Endothelial cell of umbilical vein (primary cell): ENCODE results near the gene BRAT1. TPM values are rescaled to one million over a fixed set of nuclear protein-coding genes. Genes with fewer than 3 reads are reported as not detected.

Experiments
- BruUV-seq: library from RNA; stranded (reverse); fragments of 400-500 nt; replicated peaks from 2 replicates; lab custom pipeline; 2021; lab: Mats Ljungman, UMichigan
- CTCF ChIA-PET: fragments of 300-600, 350-600 bp; sonication (Branson Sonifier 250); formaldehyde crosslinking; loops from one replicate; lab custom pipeline; 2021; ENCODE audit warnings: antibody characterized with exemption, inconsistent platforms; lab: Charles Lee
- POLR2A ChIA-PET: fragments of 300-600, 350-600 bp; sonication (Branson Sonifier 250); formaldehyde crosslinking; loops from one replicate; lab custom pipeline; 2021; ENCODE audit warnings: antibody characterized with exemption, inconsistent platforms; lab: Charles Lee
- DNase-seq: peaks from one replicate; pipeline ENCODE4 v3.0.0-alpha.2; 2011; ENCODE audit warnings: low read depth, low spot score
- FAIRE-seq: peaks from 2 replicates; lab custom pipeline; 2011; peaks lifted over from hg19 to GRCh38; lab: Jason Lieb, UNC
- H2AFZ ChIP-seq: 2 replicates; pipeline ENCODE4 v1.6.0; 2012; ENCODE audit warnings: low read depth, low read length, control low read depth, inconsistent platforms
- H3K27ac ChIP-seq: 2 replicates; pipeline ENCODE4 v1.5.1; 2011; ENCODE audit warnings: low read depth, mild to moderate bottlenecking, control low read depth, low read length, moderate library complexity; ENCODE audit not compliant: insufficient read depth
- H3K27me3 ChIP-seq, 2 experiments: 2 replicates each; pipeline versions ENCODE4 v1.6.0 to v1.6.1; 2011; ENCODE audit warnings: low read length in 2 of 2, mixed read lengths in 1 of 2; ENCODE audit not compliant: control insufficient read depth in 2 of 2, insufficient read depth in 2 of 2
- H3K36me3 ChIP-seq, 2 experiments: 2 replicates in 1 of 2; 3 replicates in 1 of 2; pipeline ENCODE4 v1.5.1; 2011; ENCODE audit warnings: low read length in 2 of 2, mild to moderate bottlenecking in 1 of 2, moderate library complexity in 1 of 2; ENCODE audit not compliant: control insufficient read depth in 2 of 2, insufficient read depth in 2 of 2; ENCODE audit errors: extremely low read depth in 1 of 2
- H3K4me1 ChIP-seq: 3 replicates; pipeline ENCODE4 v1.5.1; 2011; ENCODE audit warnings: mild to moderate bottlenecking, low read length; ENCODE audit not compliant: control insufficient read depth, insufficient read depth; ENCODE audit errors: extremely low read depth
- H3K4me2 ChIP-seq: 2 replicates; pipeline ENCODE4 v1.6.1; 2011; ENCODE audit warnings: low read length, control low read depth, mixed read lengths; ENCODE audit not compliant: insufficient read depth
- H3K4me3 ChIP-seq, 3 experiments: fragments of 200-600 bp in 1 of 3; sonication (generic), shearing (Covaris generic) in 1 of 3; replicated peaks in 1 of 3; 2 replicates each; pipeline ENCODE4 v1.5.1; 2011 to 2016; ENCODE audit warnings: control low read depth in 3 of 3, low read length in 3 of 3, mild to moderate bottlenecking in 2 of 3, inconsistent platforms in 1 of 3, low read depth in 1 of 3, moderate library complexity in 1 of 3; ENCODE audit not compliant: insufficient read depth in 1 of 3
- H3K79me2 ChIP-seq: 2 replicates; pipeline ENCODE4 v1.6.0; 2012; ENCODE audit warnings: low read length, inconsistent platforms; ENCODE audit not compliant: control insufficient read depth, insufficient read depth
- H3K9ac ChIP-seq: replicated peaks from 2 replicates; pipeline ENCODE3; 2011; ENCODE audit warnings: low read length, control low read depth; ENCODE audit not compliant: insufficient read depth; ENCODE audit errors: extremely low read depth
- H3K9me1 ChIP-seq: replicated peaks from 3 replicates; pipeline ENCODE4 v1.6.0; 2011; ENCODE audit warnings: mild to moderate bottlenecking, low read length; ENCODE audit not compliant: control insufficient read depth, insufficient read depth; ENCODE audit errors: extremely low read depth
- H3K9me3 ChIP-seq: replicated peaks from 2 replicates; pipeline ENCODE4 v1.5.1; 2012; ENCODE audit warnings: low read length, inconsistent platforms; ENCODE audit not compliant: control insufficient read depth, insufficient read depth
- H4K20me1 ChIP-seq: replicated peaks from 2 replicates; pipeline ENCODE3; 2011; ENCODE audit warnings: mild to moderate bottlenecking, low read length; ENCODE audit not compliant: control insufficient read depth, insufficient read depth; ENCODE audit errors: extremely low read depth
- CTCF ChIP-seq, 2 donors: IDR thresholded peaks; 1 replicate in 1 of 2; 2 replicates in 1 of 2; pipeline ENCODE4 v1.5.1; 2011; ENCODE audit warnings: low read length in 2 of 2, mild to moderate bottlenecking in 2 of 2, moderate library complexity in 2 of 2, control low read depth in 1 of 2, inconsistent platforms in 1 of 2, low read depth in 1 of 2; ENCODE audit not compliant: insufficient read depth in 1 of 2; ENCODE audit errors: extremely low read depth in 1 of 2
- EZH2 ChIP-seq: IDR thresholded peaks from 2 replicates; pipeline ENCODE4 v1.6.1; 2012; ENCODE audit warnings: borderline replicate concordance, low read depth, mild to moderate bottlenecking, moderate library complexity, low read length, inconsistent platforms; ENCODE audit not compliant: severe bottlenecking
- FOS ChIP-seq: IDR thresholded peaks from 2 replicates; pipeline ENCODE4 v1.6.1; 2011; ENCODE audit warnings: mild to moderate bottlenecking, low read length, moderate library complexity, borderline replicate concordance; ENCODE audit not compliant: insufficient read depth
- GATA2 ChIP-seq: IDR thresholded peaks from 2 replicates; pipeline ENCODE4 v1.7.0; 2011; ENCODE audit warnings: low read depth, mild to moderate bottlenecking, moderate library complexity, mixed read lengths, low read length; ENCODE audit not compliant: insufficient read length, insufficient read depth
- JUN ChIP-seq: IDR thresholded peaks from 2 replicates; pipeline ENCODE4 v1.6.1; 2011; ENCODE audit warnings: borderline replicate concordance, low read depth; ENCODE audit not compliant: insufficient read length, insufficient read depth
- MAX ChIP-seq: IDR thresholded peaks from 2 replicates; pipeline ENCODE4 v1.6.1; 2011; ENCODE audit not compliant: insufficient read depth, insufficient read length
- MYC ChIP-seq: IDR thresholded peaks from one replicate; pipeline ENCODE4 v1.6.1; 2011; ENCODE audit warnings: mild to moderate bottlenecking, low read depth, low read length
- POLR2A ChIP-seq: IDR thresholded peaks from 2 replicates; pipeline ENCODE4 v1.6.1; 2012; ENCODE audit warnings: low read depth, mild to moderate bottlenecking, control low read depth, low read length
- POLR2AphosphoS5 ChIP-seq: IDR thresholded peaks from 2 replicates; pipeline ENCODE4 v1.6.1; 2012; ENCODE audit warnings: low read depth, mild to moderate bottlenecking, control low read depth, low read length, moderate library complexity; ENCODE audit not compliant: insufficient read depth
- dilution Hi-C: fragments of 300-500 bp; cut with MboI; formaldehyde crosslinking; loops from one replicate; pipeline ENCODE4 v1.15.0; 2019; ENCODE audit warnings: low sequenced_read_pairs; ENCODE audit not compliant: extremely low pct_ligation_motif_present
- intact Hi-C: fragments of 100-400 bp; cut with micrococcal nuclease; formaldehyde crosslinking; loops from one replicate; pipeline ENCODE4 v1.10.0; 2022
- polyA plus RNA-seq, 4 experiments: library from polyadenylated mRNA; depleted of rRNA in 3 of 4; stranded (reverse) in 3 of 4; unstranded in 1 of 4; fragments of >200 nt; gene quantifications; 2 replicates each; pipeline versions ENCODE4 v1.2.1 to v1.2.3, GENCODE V29; 2011 to 2012; ENCODE audit warnings: missing spikeins in 1 of 4
- total RNA-seq: library from RNA; stranded (reverse); gene quantifications from 2 replicates; pipeline ENCODE4 v1.2.3, GENCODE V29; 2021

The BRAT1 gene
- total and polyA plus RNA-seq, 2 donors (not counting 3 experiments of a cell fraction or from before 2014, with no cell fraction given) = 31.1 to 31.6 TPM

- CTCF ChIA-PET = no interaction called here
- Histone ChIP-seq H3K4me2 (no peak overlapping the region), H3K9me3 (no peaks in the 10 kb centered on the region), H3K27me3 (no peaks in the 10 kb centered on the region), H3K27ac (no peak overlapping the region), H3K9me1 (no peaks in the 10 kb centered on the region), H3K4me1 (peaks cover 9% of the 10 kb centered on the region), H3K79me2 (peaks cover 13% of the 10 kb centered on the region), H2AFZ (no peak overlapping the region), H3K36me3 (peaks cover 0 to 2% of the 10 kb centered on the region in 2 experiments), H3K9ac (no peak overlapping the region), H3K4me3 (no peak overlapping the region), H4K20me1 (no peaks in the 10 kb centered on the region)
- BruUV-seq = no TSS peak
- dilution Hi-C loops = no loop called here
- no peak for TF ChIP-seq POLR2A
- TF ChIP-seq POLR2AphosphoS5 = no peak
- TF ChIP-seq MYC = no peak
- TF ChIP-seq GATA2 = no peak
- TF ChIP-seq FOS = no peak
- TF ChIP-seq JUN = no peak
- TF ChIP-seq CTCF (IDR thresholded peaks at IDR 0.05; ENCODE audit: extremely low read depth in 1 of 2, insufficient read depth in 1 of 2, low read depth in 1 of 2, low read length in 2 of 2) = no peak
- TF ChIP-seq EZH2 = no peak
- no peak for TF ChIP-seq MAX
- intact Hi-C loops = no loop called here
- no peak for DNase-seq
- POLR2A ChIA-PET = no interaction called here
- no peak for FAIRE-seq
Measured at GRCh38 chr7:2553108-2553507, 2.2 kb downstream of the BRAT1 start.
